Ecto neural progenitor cell (in vitro differentiated cells): ENCODE measurements around the gene JMJD6.
"Not testable (repeated sequence)": the region's sequence is repeated elsewhere in the genome, so short reads cannot be mapped to it uniquely, and the experiment has no call there.

Source experiments
- DNase-seq: peaks from one replicate; pipeline ENCODE4 v3.0.0-alpha.2; 2018; ENCODE audit warnings: low spot score

The JMJD6 gene

DNA sequence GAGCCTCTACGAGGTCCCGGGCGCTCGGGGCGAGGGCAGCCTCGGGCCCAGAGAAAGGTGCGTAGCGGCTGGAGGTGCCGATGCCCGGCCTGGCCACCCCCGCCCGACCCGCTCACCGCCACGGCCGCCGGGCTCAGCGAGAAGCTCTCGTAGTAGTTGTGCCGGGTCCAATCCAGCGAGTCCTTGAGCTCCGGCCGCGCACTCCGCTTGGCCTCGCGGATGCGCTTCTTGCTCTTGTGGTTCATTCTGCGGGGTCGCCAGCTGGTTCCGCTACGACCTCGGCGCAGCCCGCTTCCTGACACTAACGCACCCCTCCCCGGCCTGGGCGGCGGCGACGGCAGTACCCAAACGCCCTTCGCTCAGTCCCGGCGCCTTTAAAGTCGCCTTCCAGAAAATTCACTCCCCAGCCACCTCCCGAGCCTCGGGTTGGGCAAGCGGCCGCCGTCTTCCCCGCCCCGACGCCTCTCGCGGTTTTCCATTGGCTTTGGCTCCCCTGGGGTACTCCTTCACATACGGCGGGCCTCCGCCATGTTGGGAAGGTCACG lies at the start of gene JMJD6:
Gene JMJD6 (minus strand): TSS at position 376 of the 545 bp plus-strand sequence. CDS start 131 bp downstream, at position 245.
- peak; percentile 100 for DNase-seq

DNA sequence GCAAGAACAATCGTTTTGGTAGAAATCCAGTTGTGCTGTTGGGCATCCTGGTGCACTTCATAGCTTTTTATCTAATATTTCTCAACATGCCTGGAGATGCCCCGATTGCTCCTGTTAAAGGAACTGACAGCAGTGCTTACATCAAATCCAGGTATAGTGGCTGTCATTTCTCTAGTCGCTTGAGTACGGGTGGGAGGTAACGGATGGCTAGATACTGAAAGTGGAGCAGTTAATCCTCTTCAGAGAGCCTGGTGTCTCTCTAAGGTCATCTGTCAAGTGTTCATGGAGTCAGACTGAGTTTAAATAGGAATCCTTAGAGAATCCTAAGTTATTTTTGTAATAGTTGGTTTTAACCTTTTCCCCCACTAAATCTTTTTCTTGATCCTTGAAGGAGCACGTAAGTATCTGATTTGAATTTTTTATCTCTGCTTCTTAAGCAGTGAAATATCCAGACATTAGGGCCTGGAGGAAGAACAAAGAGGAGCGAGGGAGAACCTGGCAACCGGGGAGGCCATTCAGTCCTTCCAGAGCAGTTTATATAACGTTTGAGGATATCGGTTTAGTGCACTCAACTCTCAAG lies 48.7 kb upstream of the JMJD6 start:
- DNase-seq, result no peak

DNA sequence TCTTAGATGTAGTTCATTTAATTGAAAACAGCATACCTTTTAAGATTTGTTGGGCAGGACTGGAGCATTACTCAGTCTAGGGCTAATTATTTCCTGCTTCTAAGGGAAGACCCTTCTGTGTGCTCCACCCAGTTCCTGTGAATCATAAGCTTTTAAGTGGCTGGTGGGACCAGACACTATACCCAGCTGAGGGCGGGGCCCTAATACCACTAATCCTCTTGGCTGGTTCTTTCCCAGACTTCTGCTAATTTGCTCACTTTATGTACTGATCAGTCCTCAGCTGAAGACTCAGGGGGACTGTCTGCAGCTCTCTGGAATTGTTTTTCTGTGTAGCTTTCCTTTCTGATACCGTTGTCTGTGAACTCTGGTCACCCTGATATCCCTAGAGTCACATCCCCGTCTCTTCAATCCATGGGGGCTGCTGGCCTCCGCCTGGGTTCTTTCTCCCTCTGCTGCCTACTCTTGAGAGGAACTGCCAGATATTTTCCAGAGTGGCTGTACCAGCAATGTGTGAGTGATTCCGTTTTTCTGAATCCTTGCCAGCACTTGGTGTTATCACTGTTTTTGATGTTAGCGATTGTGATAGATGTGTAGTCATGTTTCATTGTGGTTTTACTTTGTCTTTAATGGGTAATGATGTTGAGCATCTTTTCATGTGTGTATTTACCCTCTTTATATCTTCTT lies 46.6 kb upstream of the JMJD6 start:
- no peak for DNase-seq

DNA sequence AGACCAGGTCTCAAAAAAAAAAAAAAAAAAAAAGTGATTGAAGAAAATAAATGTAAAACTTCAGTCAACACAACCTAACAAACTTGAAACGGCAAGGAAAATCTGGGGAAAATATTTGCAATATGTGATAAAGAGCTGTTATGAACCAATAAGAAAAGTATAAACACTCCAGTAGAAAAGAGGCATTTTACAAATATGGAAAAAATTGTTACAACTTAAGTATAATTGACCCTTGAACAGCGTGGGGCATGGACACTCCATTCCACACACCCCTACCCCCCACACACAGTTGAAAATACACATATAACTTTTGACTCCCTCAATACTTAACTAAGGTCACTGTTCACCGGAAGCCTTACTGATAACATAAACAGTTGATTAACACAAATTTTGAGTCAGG lies 32.2 kb upstream of the JMJD6 start:
- DNase-seq, result no peak

DNA sequence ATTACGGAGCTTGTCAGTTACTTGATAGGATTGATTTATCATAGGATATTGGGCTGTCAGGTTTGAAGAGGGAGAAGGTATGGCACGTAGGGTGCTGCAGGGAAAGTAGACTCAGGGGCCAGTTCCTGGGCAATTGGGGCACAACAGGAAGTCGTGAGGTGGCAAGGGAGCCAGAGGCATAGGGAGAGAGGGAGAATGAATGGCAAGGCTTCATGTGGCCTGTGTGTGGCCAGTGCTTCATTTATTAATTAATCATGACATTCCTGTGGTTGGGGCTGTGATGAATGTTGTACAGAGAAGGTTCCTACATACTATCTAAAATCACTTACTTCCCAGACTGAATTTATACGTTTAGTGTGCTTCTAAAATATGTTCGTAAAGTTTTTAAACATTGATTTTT lies 30.9 kb upstream of the JMJD6 start:
- DNase-seq, result no peak

DNA sequence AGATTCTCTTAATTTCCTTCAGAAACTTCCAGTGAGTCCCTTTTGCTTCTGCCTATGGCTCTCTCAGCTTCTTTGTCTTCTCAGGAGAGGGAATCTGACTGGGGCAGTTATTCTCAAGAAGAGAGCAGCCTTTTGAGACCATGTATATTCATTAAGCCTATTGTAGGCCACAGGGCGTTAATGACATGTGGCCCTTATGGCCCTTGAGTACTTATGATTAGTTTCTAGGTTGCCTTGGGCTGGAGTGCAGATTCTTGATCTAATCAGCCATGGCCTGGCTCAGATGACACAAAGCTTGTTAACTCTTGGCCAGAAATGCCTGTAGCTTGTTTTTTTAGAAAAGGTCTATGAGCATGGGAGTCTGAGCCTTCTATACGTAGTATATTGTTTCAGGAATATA lies 28.9 kb upstream of the JMJD6 start:
- no peak for DNase-seq

DNA sequence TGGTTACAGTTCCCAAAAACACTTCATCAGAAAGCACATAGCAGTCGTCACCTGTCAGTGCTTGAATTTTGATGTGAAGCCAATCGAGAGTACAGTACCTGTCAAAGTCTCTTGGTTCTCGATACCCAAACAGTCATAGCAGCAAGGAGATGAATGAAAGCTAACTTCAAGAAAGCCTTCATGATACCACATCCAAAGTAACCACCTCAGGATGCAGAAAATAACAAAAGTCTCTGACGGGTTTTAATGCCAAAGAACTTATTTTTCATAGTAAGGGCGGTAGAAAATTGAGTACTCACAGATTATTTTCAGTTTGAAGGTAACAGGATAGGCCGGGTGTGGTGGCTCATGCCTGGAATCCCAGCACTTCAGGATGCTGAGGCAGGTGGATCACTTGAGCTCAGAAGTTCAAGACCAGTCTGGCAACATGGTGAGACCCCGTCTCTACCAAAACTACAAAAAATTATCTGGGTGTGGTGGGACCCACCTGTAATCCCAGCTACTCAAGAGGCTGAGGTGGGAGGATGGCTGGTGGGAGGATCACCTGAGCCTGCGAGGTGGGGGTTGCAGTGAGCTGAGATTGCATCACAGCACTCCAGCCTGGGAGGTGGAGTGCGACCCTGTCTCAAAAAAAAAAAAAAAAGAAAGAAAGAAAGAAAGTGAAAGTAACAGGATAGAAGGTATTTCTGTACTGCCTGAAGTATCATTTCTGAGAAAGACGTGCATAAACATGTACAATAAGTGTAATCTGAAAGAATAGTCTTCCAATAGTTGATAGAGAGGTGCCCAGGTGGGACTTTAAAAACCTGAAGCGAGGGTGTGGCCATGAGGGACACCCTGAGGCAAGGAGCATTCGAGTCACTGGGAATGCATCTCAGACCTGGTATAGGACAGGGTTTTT lies 26.9 kb upstream of the JMJD6 start:
- DNase-seq, result no peak

DNA sequence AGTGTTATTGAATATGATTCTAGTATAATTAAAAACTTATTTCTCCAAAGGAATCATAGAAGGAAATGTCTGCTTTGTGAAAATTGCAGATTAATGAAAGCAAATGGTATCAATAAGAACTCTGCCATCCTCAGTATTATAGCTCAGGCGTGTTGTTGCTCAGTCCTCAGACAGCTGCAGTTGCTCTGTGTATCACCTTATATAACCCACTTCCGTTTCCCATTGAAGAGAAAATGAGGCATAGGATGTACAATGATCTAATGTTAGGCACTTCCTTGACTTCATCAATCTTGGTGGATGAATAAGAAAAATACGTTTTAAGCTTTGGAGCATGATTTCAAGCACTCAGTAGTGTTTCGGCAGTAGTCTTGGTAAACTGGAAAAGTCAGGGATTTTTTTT lies 25.6 kb upstream of the JMJD6 start:
- DNase-seq, result no peak

DNA sequence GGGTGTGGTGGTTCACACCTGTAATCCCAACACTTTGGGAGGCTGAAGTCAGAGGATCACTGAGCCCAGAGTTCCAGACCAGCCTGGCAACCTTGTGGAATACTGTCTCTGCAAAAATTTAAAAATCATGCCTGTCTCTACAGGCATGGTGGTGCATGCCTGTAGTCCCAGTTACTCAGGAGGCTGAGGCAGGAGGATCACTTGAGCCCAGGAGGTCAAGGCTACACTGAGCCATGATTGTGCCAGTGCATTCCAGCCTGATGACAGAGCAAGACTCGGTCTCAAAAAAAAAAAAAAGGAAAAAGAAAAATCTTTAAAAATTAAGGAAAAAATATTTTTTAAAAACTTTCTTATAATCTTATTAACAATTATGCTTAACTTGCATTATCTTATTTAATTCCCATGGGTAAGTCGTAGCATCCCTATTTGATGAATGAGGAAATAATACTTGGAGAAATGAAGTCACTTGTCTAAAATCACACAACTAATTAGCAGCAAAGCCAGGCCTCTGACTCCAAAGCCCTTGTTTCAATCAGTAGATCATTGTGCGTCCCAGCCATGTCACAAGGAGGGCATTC lies 25.1 kb upstream of the JMJD6 start:
- no peak for DNase-seq

DNA sequence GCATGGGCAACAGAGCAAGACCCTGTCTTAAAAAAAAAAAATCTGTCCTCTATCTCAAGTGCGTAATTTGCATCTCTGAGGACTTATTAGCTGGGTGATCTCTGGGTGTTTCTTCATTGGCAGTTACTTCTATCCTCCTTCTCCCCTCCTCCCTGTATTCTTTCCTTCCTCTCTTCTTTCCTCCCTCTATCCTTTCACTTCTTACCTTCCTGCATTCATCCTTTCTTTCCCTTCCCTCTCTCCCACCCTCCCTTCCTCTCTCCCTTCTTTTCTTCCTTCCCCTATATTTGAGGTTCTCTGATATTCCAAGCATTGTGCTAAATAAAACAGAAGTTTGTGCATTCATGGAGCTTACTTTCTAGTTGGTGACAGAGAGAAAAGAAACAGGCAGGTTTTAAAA lies 22.3 kb upstream of the JMJD6 start:
- no peak for DNase-seq

DNA sequence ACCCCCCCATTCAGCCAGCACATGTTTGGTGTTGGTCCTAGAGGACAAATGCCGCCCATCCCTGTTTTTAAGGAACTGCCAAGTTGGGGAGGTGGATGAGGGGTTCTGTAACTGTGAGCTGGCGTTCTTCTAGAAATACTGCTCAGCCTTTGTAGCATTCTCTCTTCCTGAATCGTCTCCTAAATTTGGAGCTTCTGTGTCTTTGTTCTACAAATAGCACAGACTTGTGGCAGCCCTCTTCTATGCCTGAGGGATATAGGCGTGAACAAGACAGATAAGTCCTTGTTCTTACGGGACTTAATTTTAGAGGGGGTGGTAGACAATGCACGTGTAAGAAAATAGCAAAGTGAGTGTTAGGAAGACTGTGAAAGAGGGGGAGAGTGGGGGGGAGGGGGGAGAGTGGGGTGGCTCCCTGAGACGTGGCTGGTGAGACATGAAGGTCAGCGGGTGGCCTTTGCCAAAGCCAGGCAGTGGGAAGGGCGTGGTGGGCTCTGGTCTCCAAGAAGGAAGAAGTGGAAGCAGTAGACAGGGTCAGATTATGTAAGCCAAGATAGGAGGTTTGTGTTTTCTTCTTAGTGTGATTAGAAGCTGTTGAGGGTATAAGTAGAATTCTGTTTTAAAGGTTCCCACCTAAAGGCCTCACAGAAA lies 21.4 kb upstream of the JMJD6 start:
- no peak for DNase-seq

DNA sequence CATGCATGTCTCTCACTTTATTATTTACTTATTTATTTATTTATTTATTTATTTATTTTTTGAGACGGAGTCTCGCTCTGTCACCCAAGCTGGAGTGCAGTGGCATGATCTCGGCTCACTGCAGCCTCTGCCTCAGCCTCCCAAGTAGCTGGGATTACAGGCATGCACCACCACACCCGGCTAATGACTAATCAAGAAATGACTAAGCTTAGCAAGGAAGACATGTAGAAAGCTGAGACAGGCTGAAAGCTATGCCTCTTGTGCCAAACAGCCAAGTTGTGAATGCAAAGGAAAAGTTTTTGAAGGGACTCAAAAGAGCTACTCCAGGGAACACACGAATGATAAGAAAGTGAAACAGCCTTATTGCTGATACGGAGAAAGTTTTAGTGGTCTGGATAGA lies 19.4 kb upstream of the JMJD6 start:
- not testable (repeated sequence) for DNase-seq

DNA sequence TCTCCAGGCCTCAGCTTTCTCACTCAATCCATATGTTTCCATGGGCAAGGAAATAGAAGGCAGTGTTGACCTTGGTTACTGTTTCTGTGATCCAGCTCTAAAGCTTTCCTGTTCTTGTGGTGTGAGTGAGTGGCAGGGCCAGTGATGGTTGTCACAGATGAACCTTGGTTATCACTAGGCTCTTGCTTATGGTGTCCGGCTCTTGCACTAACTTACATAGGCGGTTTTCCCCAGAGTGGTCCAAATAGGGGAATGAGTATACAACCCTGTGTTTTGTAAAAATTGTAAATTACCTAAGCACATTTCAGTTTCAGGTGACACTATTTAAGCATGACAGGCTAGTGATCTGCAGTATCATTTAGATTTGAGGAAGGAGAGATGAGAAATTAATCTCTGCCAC lies 18.3 kb upstream of the JMJD6 start:
- no peak for DNase-seq

DNA sequence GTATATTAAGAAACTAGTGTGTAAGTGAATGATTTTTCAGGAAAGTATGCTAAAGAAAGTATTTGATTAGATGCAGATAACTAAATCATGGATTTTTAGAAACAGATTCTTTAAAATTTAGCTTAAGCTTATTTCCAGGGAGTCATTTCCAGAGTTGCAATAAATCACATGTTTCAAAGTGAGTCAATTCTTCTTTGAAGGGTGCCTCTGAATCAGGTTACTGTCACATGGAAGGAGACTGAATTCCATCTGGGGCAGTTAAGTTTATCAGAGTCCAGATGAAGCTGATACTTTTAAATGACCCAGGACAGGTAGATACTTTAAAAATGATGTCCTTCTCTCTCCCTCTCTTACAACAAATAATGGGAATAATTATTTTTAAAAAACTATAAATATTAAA lies 16.6 kb upstream of the JMJD6 start:
- DNase-seq, result no peak

DNA sequence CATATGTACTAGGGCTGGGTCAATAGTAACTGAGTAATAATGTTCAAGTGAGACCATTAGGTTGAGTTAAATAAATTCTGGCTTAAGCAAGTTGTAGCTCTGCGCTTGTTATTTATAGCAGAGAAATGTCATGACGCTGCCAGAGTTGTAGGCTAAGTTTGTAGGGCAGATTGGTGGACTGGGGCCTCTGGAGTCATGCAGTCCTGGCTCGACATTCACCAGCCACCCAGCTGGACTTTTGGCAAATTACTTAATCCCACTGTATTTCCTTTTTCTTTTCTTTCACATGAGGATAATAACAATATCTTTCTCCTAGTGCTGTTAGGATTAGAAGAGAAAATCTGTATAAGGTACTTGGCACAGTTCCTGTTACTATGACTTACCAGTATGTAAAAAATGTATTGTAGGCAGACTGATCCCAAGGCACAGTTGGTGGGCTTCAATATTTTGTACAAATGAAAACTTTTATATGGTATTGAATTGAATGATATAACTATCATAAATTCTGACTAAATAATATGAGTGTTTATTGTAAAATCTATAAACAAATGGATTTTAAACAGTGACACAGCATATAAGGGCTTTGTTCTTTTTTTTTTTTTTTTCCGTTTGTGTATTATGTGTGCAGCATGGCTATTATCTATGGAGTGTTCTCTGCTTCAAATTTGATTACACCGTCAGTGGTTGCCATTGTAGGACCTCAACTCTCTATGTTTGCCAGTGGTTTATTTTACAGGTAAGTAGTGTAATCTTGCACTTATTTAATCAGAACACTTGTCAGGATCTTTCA lies 14.1 kb upstream of the JMJD6 start:
- no peak for DNase-seq

DNA sequence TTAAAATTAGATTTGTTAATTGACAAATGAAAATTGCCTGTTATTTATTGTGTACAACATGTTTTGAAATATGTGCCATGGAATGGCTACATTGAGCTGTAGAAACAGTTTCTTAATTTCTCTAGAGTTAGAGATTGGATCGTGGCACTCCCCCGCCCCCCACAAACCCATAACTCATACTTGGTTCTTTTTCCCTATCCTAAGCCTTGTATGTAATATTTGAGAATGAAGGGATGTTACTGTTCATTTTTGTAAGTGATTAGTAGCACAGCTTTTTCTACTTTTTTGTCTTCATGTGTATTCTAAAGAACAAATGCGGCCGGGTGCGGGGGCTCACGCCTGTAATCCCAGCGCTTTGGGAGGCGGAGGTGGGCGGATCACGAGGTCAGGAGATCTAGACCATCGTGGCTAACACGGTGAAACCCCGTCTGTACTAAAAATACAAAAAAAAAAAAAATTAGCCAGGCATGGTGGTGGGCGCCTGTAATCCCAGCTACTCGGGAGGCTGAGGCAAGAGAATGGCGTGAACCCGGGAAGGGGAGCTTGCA lies 13.2 kb upstream of the JMJD6 start:
- not testable (repeated sequence) for DNase-seq

DNA sequence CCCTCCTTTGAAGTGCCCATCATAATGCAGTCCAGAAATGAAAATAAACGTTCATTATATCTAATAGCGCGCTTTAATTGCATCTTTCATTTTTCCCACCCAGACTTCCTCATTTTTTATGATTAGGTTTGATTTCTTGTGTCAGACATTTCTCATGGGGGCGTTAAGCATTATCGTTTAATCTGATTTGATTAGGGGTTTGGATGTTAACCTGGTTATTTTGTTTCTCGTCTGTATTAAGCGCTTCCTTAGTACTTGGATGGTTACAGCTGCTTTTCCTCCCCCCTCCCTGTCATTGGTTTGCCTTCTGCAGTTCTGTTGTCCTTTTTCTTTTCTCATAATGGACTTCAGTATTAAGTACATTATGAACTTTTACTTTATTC lies 12.1 kb upstream of the JMJD6 start:
- no peak for DNase-seq

DNA sequence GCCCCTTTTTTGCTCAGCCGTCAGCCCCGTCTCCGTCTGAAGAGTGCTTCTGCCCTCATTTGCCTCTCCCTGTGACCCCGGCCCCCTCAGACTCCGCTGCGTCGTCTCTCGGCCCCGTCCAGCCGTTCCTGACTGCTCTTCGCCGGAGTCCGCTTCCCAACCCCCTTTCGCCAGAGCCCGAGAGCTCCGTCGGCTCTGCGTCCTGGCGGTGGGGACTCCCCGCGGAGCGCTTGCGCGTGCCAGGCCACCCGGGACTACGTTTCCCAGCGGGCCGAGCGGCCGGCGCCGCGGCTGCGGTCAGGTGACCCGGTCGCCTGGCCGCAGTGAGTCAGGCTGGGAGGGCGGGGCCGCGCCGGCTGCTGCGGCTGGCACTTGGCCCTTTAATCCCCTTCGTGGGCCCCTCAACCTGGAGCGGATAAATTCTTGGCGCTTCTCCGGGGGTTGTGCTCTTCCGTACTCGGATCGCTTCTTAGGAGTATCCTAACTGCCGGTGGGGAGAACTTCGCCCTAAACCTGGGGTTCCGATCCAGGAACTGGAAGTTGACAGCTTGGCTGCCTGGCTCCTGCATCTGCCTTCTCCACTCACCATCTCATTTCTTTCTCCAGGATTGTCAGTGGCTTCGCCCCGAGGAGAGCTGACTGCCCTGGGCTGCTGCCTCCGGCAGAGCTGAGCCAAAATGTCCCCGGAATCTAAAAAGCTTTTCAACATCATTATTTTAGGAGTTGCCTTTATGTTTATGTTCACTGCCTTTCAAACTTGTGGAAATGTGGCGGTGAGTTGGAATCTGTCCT lies 11.5 kb upstream of the JMJD6 start, which contains the start of gene MFSD11:
Gene MFSD11 (plus strand): TSS at position 444 of the 792 bp plus-strand sequence. CDS start 234 bp downstream, at position 678.
- peak; percentile 99 for DNase-seq

DNA sequence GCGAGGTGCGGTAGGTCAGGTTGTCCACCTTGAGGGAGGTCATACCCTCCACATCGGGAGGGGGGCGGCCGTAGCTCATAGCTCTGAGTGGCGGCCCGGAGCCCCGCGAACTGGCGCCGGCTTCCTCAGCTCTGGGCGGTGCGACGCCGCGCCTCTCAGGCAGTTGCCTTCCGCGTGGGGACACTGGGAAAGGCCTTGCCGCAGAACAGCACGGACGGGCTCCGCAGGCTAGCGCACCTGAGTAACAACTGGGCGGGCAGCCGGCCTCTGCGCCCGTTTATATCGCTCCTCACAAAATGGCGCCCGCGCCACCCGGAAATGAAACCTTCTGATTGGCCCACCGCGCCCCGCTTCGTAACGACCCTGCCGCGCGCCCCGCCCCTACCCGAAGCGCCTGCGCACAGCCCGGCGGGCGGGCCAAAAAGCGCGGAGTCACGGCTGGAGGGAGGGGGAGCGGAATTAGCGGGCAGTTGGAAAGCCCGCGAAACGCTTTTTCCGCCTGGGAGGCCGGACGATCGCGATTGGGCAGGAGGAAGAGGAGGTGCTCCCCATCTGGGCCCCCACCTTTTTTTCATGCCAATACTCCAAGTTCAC lies 10.8 kb upstream of the JMJD6 start, which contains the start of gene SRSF2:
Gene SRSF2 (minus strand): TSS at position 250 of the 594 bp plus-strand sequence. CDS start 171 bp downstream, at position 79.
- DNase-seq, result peak; percentile 100
